Ishikawa (cell line): ENCODE measurements around the gene ACTN1.

Source experiments
- CREB1 ChIP-seq: IDR thresholded peaks from 2 replicates; pipeline ENCODE4 v1.6.1; 2012; ENCODE audit warnings: low read depth
- TCF12 ChIP-seq: IDR thresholded peaks from 2 replicates; pipeline ENCODE4 v1.6.1; 2012; ENCODE audit warnings: low read depth

- TF ChIP-seq TCF12 (no peak), CREB1 (no peak)
Observed at GRCh38 chr14:69023035-69023434, 43.9 kb upstream of the ACTN1 start.
